Ovary (tissue), 9 donors: Measurements from ENCODE around the gene CD34. TPM values are rescaled to one million over a fixed set of nuclear protein-coding genes. Genes with fewer than 3 reads are reported as not detected.

Source experiments
- DNase-seq, 5 donors: peaks; one replicate each; pipeline ENCODE4 v3.0.0-alpha.2; 2019 to 2020
- H3K27ac ChIP-seq, 2 donors: fragments of 200-600 bp; one replicate each; pipeline versions ENCODE4 v1.5.1 to v1.8.0; 2019 to 2022
- H3K27me3 ChIP-seq: fragments of 200-600 bp; one replicate; pipeline ENCODE4 v1.8.0; 2022
- H3K36me3 ChIP-seq: fragments of 200-600 bp; sonication (generic); one replicate; pipeline ENCODE4 v1.5.1; 2019
- H3K4me1 ChIP-seq: one replicate; pipeline ENCODE4 v1.8.1; 2013; ENCODE audit warnings: mild to moderate bottlenecking, moderate library complexity; ENCODE audit not compliant: insufficient read depth
- H3K4me3 ChIP-seq: fragments of 200-600 bp; sonication (generic); one replicate; pipeline ENCODE4 v1.5.1; 2017
- H3K9me3 ChIP-seq, 2 donors: fragments of 200-600 bp in 1 of 2; sonication (generic) in 1 of 2; one replicate each; pipeline versions ENCODE4 v1.5.1 to v1.8.1; 2013 to 2019; ENCODE audit warnings: mild to moderate bottlenecking in 1 of 2, moderate library complexity in 1 of 2
- CTCF ChIP-seq, 3 donors: fragments of 450-650 bp in 2 of 3; fragments of 200-600 bp in 1 of 3; IDR thresholded peaks; one replicate each; pipeline versions ENCODE4 v1.5.1 to v1.8.0; 2016 to 2022; ENCODE audit warnings: antibody characterized with exemption in 3 of 3, mild to moderate bottlenecking in 1 of 3
- EP300 ChIP-seq: sonication (generic); formaldehyde crosslinking; IDR thresholded peaks from one replicate; pipeline ENCODE4 v1.6.1; 2017; ENCODE audit warnings: antibody characterized with exemption
- POLR2A ChIP-seq: fragments of 450-650 bp; IDR thresholded peaks from one replicate; pipeline ENCODE4 v1.6.1; 2017; ENCODE audit warnings: antibody characterized with exemption, mild to moderate bottlenecking, moderate library complexity
- WGBS, 3 donors: extraction: QIAGEN DNeasy Blood & Tissue Kit in 1 of 3; methylation state at CpG; one replicate each; pipeline versions ENCODE4 v1.1.5 to v1.1.7; 2013 to 2017; 5-methylcytosine and 5-hydroxymethylcytosine counted together
- intact Hi-C, 4 donors: fragments of 100-400 bp; cut with DNase I; formaldehyde crosslinking; loops; one replicate each; pipeline versions ENCODE4 v1.11.0 to v1.15.1; 2022 to 2023
- polyA plus RNA-seq, 2 donors: library from polyadenylated mRNA; stranded (reverse); fragments of 200-250 nt in 1 of 2; fragments of 350-450 nt in 1 of 2; fragmentation: Illumina TruSeq in 1 of 2; extraction: RNeasy Lipid Tissue Mini Kit (QIAGEN cat#74804) in 1 of 2; gene quantifications; one replicate each; pipeline ENCODE4 v1.2.3, GENCODE V29; 2013 to 2014
- total RNA-seq, 7 donors: library from RNA; depleted of rRNA in 2 of 7; stranded (reverse); fragments of >200 nt in 2 of 7; fragmentation: NEBNext Ultra II Directional in 3 of 7; extraction: Animal tissue kit (Norgen Biotek cat#: 25700) in 3 of 7; gene quantifications; one replicate each; pipeline versions ENCODE4 v1.1.0 to v1.2.4, GENCODE V29; 2016 to 2023
- donor health status: DM: no; HTN: no; CAD: no; lungs with moderate emphysema.
- donor health status: DM: no; HTN: no; CAD: no.
- donor health status: Bipolar disorder and iron deficiency.
- donor health status: DM: yes; HTN: yes; CAD: no.
- donor health status: DM: no; HTN: no; CAD: no.
- donor health status: DM: yes; HTN: yes; CAD: no.

Gene CD34
- total and polyA plus RNA-seq, 9 donors: 12.6 to 146 (median 25.9) TPM

- intact Hi-C loops: no loop called here
Observed at GRCh38 chr1:207892764-207893163, 18.2 kb downstream of the CD34 start.

GRCh38 chr1:207891148-207891547, 19.8 kb downstream of the CD34 start:
- TF ChIP-seq POLR2A: no peak
- no peak for TF ChIP-seq CTCF (IDR thresholded peaks at IDR 0.05)
- TF ChIP-seq EP300: no peak
- Histone ChIP-seq H3K36me3 (no peaks in the 10 kb centered on the region), H3K9me3 (no peaks in the 10 kb centered on the region), H3K27ac (peak overlapping the region; percentile 26 to 68), H3K27me3 (no peaks in the 10 kb centered on the region), H3K4me1 (peaks cover 17% of the 10 kb centered on the region), H3K4me3 (no peak overlapping the region)
- WGBS, 3 donors: 78 to 90% (median 83%) methylated on average over 6 of the region's 6 CpGs
- peak in 1 of 5 donors; percentile 18 for DNase-seq
- intact Hi-C loops: no loop called here

More at GRCh38 chr1:207892764-207893163, 18.2 kb downstream of the CD34 start:
- DNase-seq: peak in 1 of 5 donors; percentile 13
- H3K36me3 ChIP-seq: no peaks in the 10 kb centered on the region
- H3K9me3 ChIP-seq: no peaks in the 10 kb centered on the region
- no peak overlapping the region for H3K27ac ChIP-seq
- peaks cover 17% of the 10 kb centered on the region for H3K4me1 ChIP-seq
- H3K27me3 ChIP-seq: no peaks in the 10 kb centered on the region
- WGBS, 3 donors: 17 to 28% (median 21%) methylated on average over 5 of the region's 5 CpGs
- TF ChIP-seq EP300: no peak
- TF ChIP-seq CTCF (IDR thresholded peaks at IDR 0.05): no peak
- TF ChIP-seq POLR2A: no peak
- no peak overlapping the region for H3K4me3 ChIP-seq

- H3K4me1 ChIP-seq: peaks cover 18% of the 10 kb centered on the region
Observed at GRCh38 chr1:207890136-207890738, 20.7 kb downstream of the CD34 start.

GRCh38 chr1:207888652-207889051, 22.3 kb downstream of the CD34 start:
- peak overlapping the region in 1 of 2 donors; percentile 68 for H3K27ac ChIP-seq
- no peak overlapping the region for H3K4me3 ChIP-seq
- no peak for DNase-seq
- H3K27me3 ChIP-seq: no peaks in the 10 kb centered on the region
- no peaks in the 10 kb centered on the region for H3K36me3 ChIP-seq
- H3K9me3 ChIP-seq: no peaks in the 10 kb centered on the region
- intact Hi-C loops: loop anchor here in 3 of 4 donors (5.0 to 10.0 kb wide), 3 partner anchors 74 to 356 kb away; partner anchors contain the start of gene PLXNA2 (in 2 of the 3)
- WGBS, 3 donors: 70 to 82% (median 73%) methylated on average over 5 of the region's 5 CpGs
- H3K4me1 ChIP-seq: peaks cover 19% of the 10 kb centered on the region
- TF ChIP-seq CTCF (IDR thresholded peaks at IDR 0.05): no peak

More at GRCh38 chr1:207890136-207890738, 20.7 kb downstream of the CD34 start:
- Histone ChIP-seq H3K36me3 (no peaks in the 10 kb centered on the region), H3K27ac (peak overlapping the region; percentile 26 to 68), H3K4me3 (no peak overlapping the region), H3K9me3 (no peaks in the 10 kb centered on the region), H3K27me3 (no peaks in the 10 kb centered on the region)
- intact Hi-C loops: no loop called here
- peak; percentile 72 to 81 (median 75) for DNase-seq
- 1 to 9% (median 3%) methylated on average over 4 of the region's 4 CpGs for WGBS, 3 donors
- TF ChIP-seq POLR2A (no peak), CTCF (IDR thresholded peaks at IDR 0.05) (no peak), EP300 (no peak)
